OCI-LY7 (cell line): ENCODE data around the gene ELK4.

Source experiments
- CTCF ChIP-seq: fragments of 200-600 bp; sonication (generic); conservative IDR thresholded peaks from 2 replicates; pipeline ENCODE4 v1.5.1; 2014; ENCODE audit warnings: mild to moderate bottlenecking, antibody characterized with exemption, low read length, moderate library complexity, mixed read lengths
- EZH2phosphoT487 ChIP-seq: fragments of 200-600 bp; sonication (generic); IDR thresholded peaks from 2 replicates; pipeline ENCODE4 v1.6.1; 2018; ENCODE audit warnings: low read depth, borderline replicate concordance, mild to moderate bottlenecking, mixed run types, antibody characterized with exemption, low read length, moderate library complexity, mixed read lengths

- TF ChIP-seq CTCF (no peak), EZH2phosphoT487 (no peak)
Observed at GRCh38 chr1:205576805-205577761, 54.7 kb downstream of the ELK4 start.
